ENCODE results near the gene NPDC1.

DNA sequence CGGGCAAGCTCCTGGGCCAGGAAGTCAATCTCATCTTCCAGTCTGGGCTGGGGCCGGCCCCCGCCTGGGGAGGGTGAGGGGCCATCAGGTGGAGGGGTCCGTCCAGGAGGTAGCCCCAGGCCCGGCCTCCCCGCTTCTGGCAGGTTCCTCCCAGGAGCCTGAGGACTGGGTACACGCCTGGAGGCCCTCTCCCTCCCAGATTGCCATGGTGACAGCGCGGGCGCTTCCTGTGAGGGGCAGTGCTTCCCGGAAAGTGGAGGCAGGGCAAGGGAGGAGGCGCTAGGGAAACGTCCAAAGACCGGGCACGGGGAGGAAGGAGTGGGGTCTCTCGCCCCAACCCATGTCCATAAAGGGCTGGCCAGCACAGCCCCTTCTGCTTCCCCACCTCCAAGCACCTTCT is 4.9 kb downstream of the NPDC1 start:
- TF ChIP-seq, protein P1, sequence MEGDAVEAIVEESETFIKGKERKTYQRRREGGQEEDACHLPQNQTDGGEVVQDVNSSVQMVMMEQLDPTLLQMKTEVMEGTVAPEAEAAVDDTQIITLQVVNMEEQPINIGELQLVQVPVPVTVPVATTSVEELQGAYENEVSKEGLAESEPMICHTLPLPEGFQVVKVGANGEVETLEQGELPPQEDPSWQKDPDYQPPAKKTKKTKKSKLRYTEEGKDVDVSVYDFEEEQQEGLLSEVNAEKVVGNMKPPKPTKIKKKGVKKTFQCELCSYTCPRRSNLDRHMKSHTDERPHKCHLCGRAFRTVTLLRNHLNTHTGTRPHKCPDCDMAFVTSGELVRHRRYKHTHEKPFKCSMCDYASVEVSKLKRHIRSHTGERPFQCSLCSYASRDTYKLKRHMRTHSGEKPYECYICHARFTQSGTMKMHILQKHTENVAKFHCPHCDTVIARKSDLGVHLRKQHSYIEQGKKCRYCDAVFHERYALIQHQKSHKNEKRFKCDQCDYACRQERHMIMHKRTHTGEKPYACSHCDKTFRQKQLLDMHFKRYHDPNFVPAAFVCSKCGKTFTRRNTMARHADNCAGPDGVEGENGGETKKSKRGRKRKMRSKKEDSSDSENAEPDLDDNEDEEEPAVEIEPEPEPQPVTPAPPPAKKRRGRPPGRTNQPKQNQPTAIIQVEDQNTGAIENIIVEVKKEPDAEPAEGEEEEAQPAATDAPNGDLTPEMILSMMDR (IDR thresholded peaks at IDR 0.05 in 4 of 5, conservative IDR thresholded peaks at IDR 0.05 in 1 of 5) = no peak
- TF ChIP-seq POLR2A (IDR thresholded peaks at IDR 0.05) = no peak
